HCT116 (cell line): Measurements from ENCODE around the gene FMO5.

ENCODE experiments used
- CBX3 ChIP-seq: IDR thresholded peaks from 2 replicates; pipeline ENCODE4 v1.6.1; 2012; ENCODE audit warnings: low read depth
- CEBPB ChIP-seq: IDR thresholded peaks from 2 replicates; pipeline ENCODE4 v1.6.1; 2012; ENCODE audit warnings: low read depth
- CTCF ChIP-seq, 3 experiments: fragments of 200-600 bp in 1 of 3; sonication (generic) in 1 of 3; IDR thresholded peaks in 2 of 3; conservative IDR thresholded peaks in 1 of 3; 2 replicates each; pipeline ENCODE4 v1.5.1; 2012 to 2017; ENCODE audit warnings: low read depth in 2 of 3, low read length in 2 of 3, antibody characterized with exemption in 1 of 3, borderline replicate concordance in 1 of 3, control low read depth in 1 of 3, mild to moderate bottlenecking in 1 of 3, mixed read lengths in 1 of 3, mixed run types in 1 of 3, moderate library complexity in 1 of 3; ENCODE audit not compliant: insufficient read depth in 1 of 3
- EZH2 ChIP-seq: fragments of 200-600 bp; sonication (generic); IDR thresholded peaks from 2 replicates; pipeline ENCODE4 v1.6.1; 2017; ENCODE audit warnings: antibody characterized with exemption, mixed run types
- MAX ChIP-seq: IDR thresholded peaks from 2 replicates; pipeline ENCODE4 v1.6.1; 2012
- POLR2A ChIP-seq: IDR thresholded peaks from 2 replicates; pipeline ENCODE4 v1.7.0; 2011; ENCODE audit warnings: borderline replicate concordance; ENCODE audit not compliant: insufficient read depth, insufficient read length; ENCODE audit errors: extremely low read depth
- POLR2AphosphoS5 ChIP-seq: IDR thresholded peaks from 2 replicates; pipeline ENCODE4 v1.6.1; 2011; ENCODE audit warnings: mild to moderate bottlenecking, low read depth, low read length, moderate library complexity
- RAD21 ChIP-seq: IDR thresholded peaks from 2 replicates; pipeline ENCODE4 v1.6.1; 2012; ENCODE audit warnings: low read depth, mild to moderate bottlenecking
- SIN3A ChIP-seq: IDR thresholded peaks from 2 replicates; pipeline ENCODE4 v1.6.1; 2012; ENCODE audit warnings: low read depth
- TCF7L2 ChIP-seq: IDR thresholded peaks from 2 replicates; pipeline ENCODE4 v1.7.0; 2011; ENCODE audit warnings: borderline replicate concordance, inconsistent platforms; ENCODE audit not compliant: insufficient read depth, insufficient read length; ENCODE audit errors: extremely low read depth
- YY1 ChIP-seq: IDR thresholded peaks from 2 replicates; pipeline ENCODE4 v1.6.1; 2011; ENCODE audit warnings: low read length, low read depth, moderate library complexity, mild to moderate bottlenecking; ENCODE audit not compliant: insufficient replicate concordance; ENCODE audit errors: extremely low read depth
- ZBTB33 ChIP-seq: IDR thresholded peaks from 2 replicates; pipeline ENCODE4 v1.6.1; 2011; ENCODE audit warnings: mild to moderate bottlenecking, low read length, moderate library complexity; ENCODE audit not compliant: insufficient replicate concordance; ENCODE audit errors: extremely low read depth
- ZNF274 ChIP-seq: fragments of 200-500 bp; sonication (Bioruptor generic); IDR thresholded peaks from 2 replicates; pipeline ENCODE4 v1.6.1; 2014; ENCODE audit warnings: mild to moderate bottlenecking, low read depth, low read length, inconsistent platforms
- TF ChIP-seq, protein P1 (sequence below): IDR thresholded peaks from 2 replicates; pipeline ENCODE4 v1.6.1; 2012; ENCODE audit warnings: low read depth

GRCh38 chr1:147172168-147173016 lies 52.7 kb downstream of the FMO5 start, which contains the start of gene PRKAB2:
- TF ChIP-seq POLR2AphosphoS5 (peak; percentile 78), CTCF (IDR thresholded peaks at IDR 0.05 in 2 of 3, conservative IDR thresholded peaks at IDR 0.05 in 1 of 3; ENCODE audit: borderline replicate concordance in 1 of 3, insufficient read depth in 1 of 3, low read depth in 2 of 3, low read length in 2 of 3) (peak; percentile 74 to 80 (median 78)), POLR2A (no peak), SIN3A (peak; percentile 70), ZNF274 (no peak), TCF7L2 (peak; percentile 21), ZBTB33 (peak; percentile 3), RAD21 (peak; percentile 59), MAX (peak; percentile 79), YY1 (peak; percentile 92), CBX3 (peak; percentile 92), EZH2 (no peak), CEBPB (no peak)
- TF ChIP-seq, protein P1, sequence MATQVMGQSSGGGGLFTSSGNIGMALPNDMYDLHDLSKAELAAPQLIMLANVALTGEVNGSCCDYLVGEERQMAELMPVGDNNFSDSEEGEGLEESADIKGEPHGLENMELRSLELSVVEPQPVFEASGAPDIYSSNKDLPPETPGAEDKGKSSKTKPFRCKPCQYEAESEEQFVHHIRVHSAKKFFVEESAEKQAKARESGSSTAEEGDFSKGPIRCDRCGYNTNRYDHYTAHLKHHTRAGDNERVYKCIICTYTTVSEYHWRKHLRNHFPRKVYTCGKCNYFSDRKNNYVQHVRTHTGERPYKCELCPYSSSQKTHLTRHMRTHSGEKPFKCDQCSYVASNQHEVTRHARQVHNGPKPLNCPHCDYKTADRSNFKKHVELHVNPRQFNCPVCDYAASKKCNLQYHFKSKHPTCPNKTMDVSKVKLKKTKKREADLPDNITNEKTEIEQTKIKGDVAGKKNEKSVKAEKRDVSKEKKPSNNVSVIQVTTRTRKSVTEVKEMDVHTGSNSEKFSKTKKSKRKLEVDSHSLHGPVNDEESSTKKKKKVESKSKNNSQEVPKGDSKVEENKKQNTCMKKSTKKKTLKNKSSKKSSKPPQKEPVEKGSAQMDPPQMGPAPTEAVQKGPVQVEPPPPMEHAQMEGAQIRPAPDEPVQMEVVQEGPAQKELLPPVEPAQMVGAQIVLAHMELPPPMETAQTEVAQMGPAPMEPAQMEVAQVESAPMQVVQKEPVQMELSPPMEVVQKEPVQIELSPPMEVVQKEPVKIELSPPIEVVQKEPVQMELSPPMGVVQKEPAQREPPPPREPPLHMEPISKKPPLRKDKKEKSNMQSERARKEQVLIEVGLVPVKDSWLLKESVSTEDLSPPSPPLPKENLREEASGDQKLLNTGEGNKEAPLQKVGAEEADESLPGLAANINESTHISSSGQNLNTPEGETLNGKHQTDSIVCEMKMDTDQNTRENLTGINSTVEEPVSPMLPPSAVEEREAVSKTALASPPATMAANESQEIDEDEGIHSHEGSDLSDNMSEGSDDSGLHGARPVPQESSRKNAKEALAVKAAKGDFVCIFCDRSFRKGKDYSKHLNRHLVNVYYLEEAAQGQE, result no peak
